Measurements from ENCODE around the gene MXD1. TPM values are rescaled to one million over a fixed set of nuclear protein-coding genes. Genes with fewer than 3 reads are reported as not detected.

Gene MXD1
- total RNA-seq, 1 experiment from 2014 or later, result 3.7 TPM

- Mint-ChIP-seq H3K4me3 (no peak overlapping the region), H3K36me3 (ENCODE audit: insufficient read depth in 1 of 3, low read depth in 3 of 3) (no peaks in the 10 kb centered on the region), H3K27ac (peak overlapping the region in 1 of 3 experiments; percentile 87; a peak in 2 of 7 replicates), H3K4me1 (peaks cover 0 to under 1% of the 10 kb centered on the region in 2 experiments; a peak in 2 of 4 replicates), H3K27me3 (ENCODE audit: low read depth) (peaks cover 1% of the 10 kb centered on the region), H3K9me3 (no peaks in the 10 kb centered on the region)
- Histone ChIP-seq H3K4me2 (ENCODE audit: insufficient read depth, insufficient read length, low read length) (no peak overlapping the region), H4K5ac (ENCODE audit: insufficient read length, low read depth, low read length) (no peak overlapping the region), H2AFZ (ENCODE audit: low read length) (no peak overlapping the region), H4K8ac (replicated peaks; ENCODE audit: insufficient read length, low read depth, low read length) (no peak overlapping the region), H3K79me2 (ENCODE audit: insufficient read depth, low read length) (no peaks in the 10 kb centered on the region), H3K23ac (ENCODE audit: insufficient read length, low read depth, low read length) (no peak overlapping the region), H2BK120ac (ENCODE audit: low read depth, low read length, poor library complexity, severe bottlenecking) (no peak overlapping the region), H3K4me1 (ENCODE audit: insufficient read depth, low read length) (no peaks in the 10 kb centered on the region), H2BK15ac (ENCODE audit: low read depth, low read length) (no peak overlapping the region), H2BK20ac (ENCODE audit: low read depth, low read length, poor library complexity, severe bottlenecking) (no peak overlapping the region), H4K20me1 (ENCODE audit: control insufficient read depth, insufficient read depth, insufficient read length) (no peaks in the 10 kb centered on the region), H3K23me2 (ENCODE audit: insufficient read length, low read depth, low read length, poor library complexity, severe bottlenecking) (no peaks in the 10 kb centered on the region), H3K4ac (ENCODE audit: low read depth, low read length) (no peak overlapping the region), H3K18ac (ENCODE audit: insufficient read length, low read depth, low read length) (no peak overlapping the region), H3T11ph (ENCODE audit: low read length) (no peak overlapping the region), H3K56ac (ENCODE audit: insufficient read length, low read depth, low read length) (no peak overlapping the region), H2BK12ac (ENCODE audit: insufficient read length, low read depth, low read length) (no peak overlapping the region), H3K79me1 (ENCODE audit: insufficient read depth, low read depth, low read length, poor library complexity, severe bottlenecking) (no peaks in the 10 kb centered on the region), H3K9me3 (ENCODE audit: control insufficient read depth, low read depth, low read length) (no peaks in the 10 kb centered on the region), H2BK5ac (ENCODE audit: insufficient read length, low read length) (no peak overlapping the region), H3K27me3 (ENCODE audit: insufficient read depth, low read length) (no peaks in the 10 kb centered on the region), H3K27ac (ENCODE audit: insufficient read length, low read depth, low read length) (no peak overlapping the region), H4K91ac (ENCODE audit: insufficient read length, low read depth, low read length) (no peak overlapping the region), H2AK5ac (ENCODE audit: insufficient read length, low read length) (no peak overlapping the region), H3K9ac (ENCODE audit: extremely low read depth, insufficient read length, low read length) (no peak overlapping the region), H3K14ac (ENCODE audit: insufficient read depth, low read length) (no peak overlapping the region)
- no CpG with 5 or more reads among the region's 3 CpGs for WGBS (ENCODE audit: extremely low coverage, insufficient read length, low lambda C conversion rate)
- DNase-seq, result no peak
- no peak for TF ChIP-seq CTCF (conservative IDR thresholded peaks at IDR 0.05)
These were observed 68.6 kb downstream of the MXD1 start for GRCh38 chr2:69983392-69983966.

Measured in H9 (cell line).